Measurements from ENCODE around the gene FILIP1L.

FILIP1L gene

DNA sequence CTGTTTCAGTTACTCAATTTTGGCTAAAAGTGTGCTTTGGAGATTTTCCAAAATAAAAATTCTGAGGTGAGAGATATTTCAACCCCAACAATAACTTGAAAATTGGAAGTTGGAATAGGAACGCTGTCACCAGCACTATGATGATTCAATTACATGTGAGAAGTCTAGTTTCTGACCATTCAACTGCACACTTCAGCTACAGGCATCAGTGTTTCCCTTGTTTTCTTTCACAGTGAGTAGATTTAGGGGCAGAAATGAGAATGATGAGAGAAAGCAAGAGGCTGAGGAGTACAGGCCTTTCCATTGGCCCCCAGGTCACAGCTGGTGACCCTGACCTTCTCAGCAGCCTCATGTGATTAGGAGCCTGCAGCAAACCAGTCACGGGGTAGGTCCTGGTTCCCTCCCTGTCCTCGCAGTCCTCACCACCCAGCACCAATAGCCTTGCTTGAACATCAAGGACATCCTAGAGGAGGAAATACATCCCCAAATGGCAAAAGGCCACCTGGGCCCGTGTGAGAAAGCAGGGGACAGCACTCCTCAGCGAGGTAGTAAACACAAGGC, 10.0 kb upstream of the FILIP1L start:
- DNase-seq: no peak

DNA sequence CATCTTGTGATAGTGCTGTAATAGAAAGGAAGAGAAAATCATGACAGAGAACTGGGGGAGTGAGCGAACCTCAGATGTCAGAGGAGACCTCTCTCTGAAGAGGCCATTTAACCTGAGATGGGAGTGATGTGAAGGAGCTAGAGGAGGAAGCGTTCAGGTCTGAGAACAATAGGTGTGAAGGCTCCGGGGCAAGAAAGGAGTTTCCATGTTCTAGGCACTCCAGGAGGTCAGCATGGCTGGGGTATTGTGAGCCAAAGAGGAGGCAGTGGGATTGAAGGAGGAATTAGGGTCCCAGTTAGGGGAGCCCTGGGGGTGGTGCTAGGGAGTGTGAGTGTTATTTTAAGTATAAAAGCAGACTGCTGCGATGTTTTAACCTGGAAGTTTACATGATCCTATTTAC, 8.8 kb upstream of the FILIP1L start:
- no peak for DNase-seq

DNA sequence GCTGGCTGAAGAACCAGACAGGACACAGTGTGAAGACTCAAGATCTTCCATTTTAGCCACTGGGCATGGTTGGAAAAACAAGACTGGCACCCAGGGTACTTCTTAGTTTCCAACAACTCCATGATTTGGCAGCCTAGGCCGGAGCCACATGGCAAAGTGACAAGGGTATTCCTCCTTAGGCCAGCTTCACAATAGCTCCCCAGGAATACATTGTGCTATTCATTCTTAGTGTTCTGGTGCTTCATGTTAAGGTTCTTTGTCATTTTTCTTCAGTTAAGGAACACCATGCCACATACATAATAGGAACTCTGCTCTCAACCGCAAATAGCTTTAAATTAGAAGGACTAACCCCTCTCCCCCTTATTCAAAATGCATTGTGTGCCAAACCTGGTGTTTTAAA, 8.0 kb upstream of the FILIP1L start:
- DNase-seq: no peak

DNA sequence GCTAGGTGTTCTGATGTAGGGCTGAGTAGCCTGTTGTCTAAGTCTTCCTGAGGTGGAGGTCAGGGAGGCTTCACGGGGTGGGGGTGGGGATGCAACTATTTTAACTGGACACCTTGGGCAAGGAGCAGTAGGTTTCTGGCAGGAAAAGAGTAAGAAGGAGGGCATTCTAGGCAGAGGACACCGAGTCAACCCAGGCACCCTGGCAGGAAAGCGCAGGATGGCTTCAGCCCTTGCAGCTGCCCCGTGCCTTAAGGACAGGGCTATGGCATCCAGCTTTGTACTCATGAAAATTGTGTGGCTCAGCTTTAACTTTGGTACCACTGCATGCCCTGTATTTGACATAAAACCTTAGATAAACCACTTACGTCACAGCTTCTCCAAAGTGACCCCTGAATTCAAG, 6.4 kb upstream of the FILIP1L start:
- DNase-seq: no peak

DNA sequence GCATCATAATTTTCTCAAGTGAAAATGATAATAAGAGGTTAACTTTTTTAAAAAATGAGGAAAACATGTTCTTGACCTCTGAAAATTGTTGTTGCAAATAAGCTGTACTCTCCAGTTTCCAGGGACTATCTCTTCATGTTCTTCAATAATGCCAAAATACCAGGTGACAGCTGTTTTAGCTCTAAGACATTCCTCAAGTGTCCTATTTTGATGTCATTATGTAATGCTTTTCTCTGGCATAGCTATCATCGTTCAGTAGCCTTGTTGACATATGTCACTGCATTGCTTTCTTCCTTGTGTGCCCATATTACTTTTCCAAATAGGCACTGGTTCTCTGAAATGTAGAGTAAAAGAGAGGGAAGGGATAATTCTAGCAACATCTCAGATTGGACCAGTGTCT, 5.7 kb upstream of the FILIP1L start:
- DNase-seq: no peak

DNA sequence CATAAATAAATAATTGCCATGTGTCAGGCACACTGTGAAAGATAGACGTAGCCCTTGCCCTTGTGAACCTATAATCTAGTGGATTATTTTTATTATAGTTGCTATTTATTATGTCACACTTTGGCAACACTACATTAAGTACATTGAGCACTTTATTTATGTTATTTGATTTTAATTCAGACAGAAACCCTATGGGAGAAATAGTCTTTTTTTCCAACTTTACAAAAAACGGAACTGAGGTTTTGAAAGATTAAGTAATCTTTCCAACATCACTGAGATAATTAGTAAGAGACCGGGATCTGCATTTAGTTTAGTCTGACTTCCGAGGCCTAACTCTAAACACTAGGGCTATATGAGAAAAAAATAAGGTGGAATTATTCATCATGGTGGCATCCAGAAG, 2.8 kb upstream of the FILIP1L start:
- no peak for DNase-seq

DNA sequence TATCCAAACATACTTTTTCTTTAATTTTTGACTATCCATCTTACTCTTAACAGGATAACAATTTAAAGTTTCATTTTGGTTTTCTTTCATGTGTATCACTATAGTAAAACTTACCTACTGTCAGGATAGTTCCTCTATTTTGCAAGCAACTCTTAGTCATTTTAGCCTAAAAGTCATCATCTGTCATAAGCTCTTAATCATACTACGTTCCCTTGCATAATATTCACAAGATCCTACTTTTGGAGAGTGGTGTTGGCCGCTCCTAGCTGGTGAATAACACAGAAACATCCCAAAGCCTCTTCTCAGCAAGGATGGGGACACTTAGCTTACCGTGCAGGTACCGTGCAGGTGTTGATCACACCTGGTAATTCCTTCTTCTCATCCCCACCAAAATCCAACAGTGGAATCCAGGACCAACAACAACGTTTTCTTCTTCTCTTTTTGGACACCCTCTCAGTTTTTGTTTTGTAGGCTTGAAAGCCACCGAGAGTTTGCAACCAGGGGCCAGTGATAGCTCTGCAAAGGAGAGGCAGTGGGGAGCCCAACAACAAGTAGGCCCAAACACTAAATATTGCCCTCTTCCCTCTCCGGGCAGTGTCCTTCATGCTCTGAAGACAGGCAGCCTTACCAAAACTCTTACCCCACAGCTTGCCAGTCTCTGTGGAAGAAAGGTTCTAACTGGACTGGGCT, 433 bp downstream of the FILIP1L start:
- no peak for DNase-seq

DNA sequence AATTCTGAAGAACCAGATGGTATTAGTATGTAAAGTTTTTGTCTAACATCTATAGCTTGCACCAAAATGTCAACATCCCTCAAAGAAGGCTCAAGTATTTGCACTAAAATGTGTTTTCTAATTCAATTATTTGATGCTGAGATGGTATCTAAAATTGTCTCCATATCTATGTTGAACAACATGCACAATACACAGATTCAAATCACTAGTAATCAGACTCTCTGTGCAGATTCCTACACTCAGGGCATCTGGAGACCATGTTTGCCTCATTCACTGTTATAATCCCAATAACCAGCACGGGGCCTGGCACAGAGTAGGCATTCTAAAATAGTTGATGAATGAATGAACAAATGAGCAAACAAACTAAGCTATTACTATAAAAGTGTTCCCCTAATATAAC, 2.6 kb downstream of the FILIP1L start:
- DNase-seq: no peak

DNA sequence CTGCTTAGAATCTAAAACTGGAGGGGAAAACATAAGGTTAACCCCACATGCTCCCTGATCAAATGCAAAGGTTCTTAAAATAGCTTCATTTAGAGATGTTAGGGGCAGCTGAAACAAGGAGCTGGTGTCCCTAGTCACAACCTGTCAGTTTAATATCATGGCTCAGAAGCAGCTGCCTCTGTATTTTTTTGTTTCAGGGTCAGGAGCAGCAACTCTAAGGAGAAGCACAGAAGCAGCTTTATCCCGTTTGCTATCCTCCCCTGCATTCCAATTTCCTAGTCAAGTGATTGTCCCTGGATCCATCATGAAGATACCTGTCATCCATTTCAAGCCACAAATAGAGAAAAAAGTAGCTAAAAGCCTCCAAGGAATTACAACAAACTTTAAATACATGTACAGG, 4.1 kb downstream of the FILIP1L start:
- no peak for DNase-seq

DNA sequence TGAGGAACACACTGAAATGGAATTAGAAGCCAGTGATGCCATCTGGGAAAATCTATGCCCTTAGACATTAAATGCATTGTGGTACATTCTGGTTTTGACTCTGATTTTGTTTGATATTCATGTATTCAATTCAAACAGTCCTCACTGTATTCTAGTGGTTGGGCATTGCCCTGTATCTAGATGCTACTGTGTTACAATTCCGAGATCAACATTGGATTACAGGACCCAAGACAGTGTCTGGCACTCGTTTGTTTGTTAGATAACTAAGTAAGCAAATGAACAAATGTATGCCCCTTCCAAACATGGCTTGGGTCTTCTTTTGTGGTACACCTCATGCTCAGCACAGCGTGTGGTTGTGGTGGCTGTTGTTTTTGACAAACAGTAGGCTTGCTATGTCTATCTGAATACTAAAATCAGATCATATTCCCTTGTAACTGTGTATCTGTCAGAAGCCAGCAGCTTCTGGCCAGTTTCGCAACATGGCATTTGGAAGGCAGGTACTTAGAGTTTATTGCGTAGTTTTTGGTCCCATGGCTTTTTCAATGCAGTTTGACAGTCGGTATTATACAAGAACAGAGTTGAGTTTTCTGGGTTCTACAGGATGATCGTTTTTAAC, 5.7 kb downstream of the FILIP1L start:
- DNase-seq: no peak

DNA sequence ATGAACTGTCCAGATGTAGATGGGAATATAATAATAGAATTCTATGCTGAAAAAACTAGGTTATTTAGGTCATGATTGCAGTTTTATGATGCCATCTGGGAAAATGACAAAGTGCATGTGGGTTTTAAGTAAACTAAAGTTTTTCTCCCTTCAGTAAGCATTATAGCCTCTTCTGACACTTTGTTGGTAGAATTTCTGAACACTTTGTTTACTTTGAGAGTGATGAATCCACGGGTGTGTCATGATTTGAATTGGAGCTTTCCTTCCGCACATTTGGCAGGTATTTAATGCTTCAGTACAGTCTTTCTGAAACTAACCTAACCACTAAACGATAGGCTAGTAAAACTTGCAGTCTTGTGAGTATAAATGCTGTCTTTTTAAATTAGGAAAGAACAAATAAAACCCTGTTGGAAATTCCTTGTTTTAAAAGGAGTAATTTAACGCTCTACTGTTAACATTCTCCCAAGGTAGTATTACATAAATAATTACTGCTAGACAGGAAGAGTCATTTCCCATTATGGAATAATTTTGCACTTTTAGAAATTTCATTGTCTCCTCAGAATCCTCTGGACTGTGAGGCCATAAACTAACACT, 7.0 kb downstream of the FILIP1L start:
- DNase-seq: no peak

DNA sequence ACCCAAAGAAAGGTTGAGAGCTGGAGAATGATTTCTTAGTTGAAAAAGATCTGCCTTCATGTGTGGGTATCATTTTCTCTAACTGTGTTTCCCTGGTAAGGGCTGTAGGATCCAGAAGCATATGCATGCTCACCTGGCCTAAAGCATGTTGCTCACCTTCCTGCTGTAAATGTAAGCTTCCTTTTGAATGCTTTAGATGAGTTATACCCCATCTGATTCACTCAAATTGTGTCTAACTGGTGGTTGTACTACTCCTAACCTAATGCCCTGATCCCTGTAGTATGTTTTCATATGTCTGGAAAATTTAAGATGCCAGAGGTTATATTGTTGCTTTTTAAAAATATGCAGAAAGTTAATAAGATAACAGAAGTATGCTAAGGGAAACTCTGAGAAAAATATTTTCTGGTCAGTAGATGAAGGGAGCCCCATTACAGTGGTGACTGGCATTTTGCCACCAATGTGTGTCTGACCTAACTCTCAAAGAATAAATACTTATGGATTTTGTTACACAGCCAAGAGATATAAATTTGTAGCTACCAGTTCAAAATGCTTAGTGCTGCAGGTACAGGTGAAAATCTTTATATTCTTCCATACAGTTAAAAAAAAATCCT, 7.7 kb downstream of the FILIP1L start:
- DNase-seq: no peak

DNA sequence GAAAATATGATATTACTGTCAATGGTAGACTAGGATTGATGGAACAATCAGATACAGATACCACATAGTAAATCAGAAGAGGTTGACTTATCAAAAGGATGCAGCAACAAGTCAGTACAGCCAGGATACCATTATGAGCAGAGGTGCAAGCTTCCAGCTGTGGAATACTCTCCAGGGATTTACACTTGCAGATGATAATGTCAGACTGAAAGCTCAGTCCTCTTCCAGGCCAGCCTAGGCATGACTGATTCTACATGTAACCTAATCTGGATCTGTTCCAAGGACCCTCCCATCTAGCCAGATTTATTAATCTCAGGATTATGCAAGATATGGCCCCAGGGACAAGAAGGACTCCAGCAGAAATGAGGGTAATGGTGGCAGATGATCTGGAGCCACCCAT, 8.2 kb downstream of the FILIP1L start:
- peak; percentile 57 for DNase-seq

DNA sequence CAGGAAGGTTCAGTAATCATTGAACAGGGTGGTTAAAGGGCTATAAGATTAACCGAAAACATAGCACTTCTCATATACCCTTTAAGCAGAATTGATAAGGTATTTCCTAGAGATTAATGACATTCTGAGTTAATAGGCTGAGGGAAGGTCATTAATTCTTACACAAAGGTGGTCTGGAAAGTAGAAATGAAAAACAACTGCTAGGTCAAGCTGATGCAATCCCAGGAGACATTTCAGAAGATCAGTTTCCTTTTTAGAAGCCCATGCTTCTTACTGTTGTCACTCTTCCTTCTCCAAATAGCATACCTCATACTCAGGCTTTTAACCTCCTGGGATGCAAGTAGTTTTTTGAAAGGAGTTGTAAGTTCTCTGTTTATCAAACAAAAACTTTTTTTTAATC, 8.8 kb downstream of the FILIP1L start:
- no peak for DNase-seq

DNA sequence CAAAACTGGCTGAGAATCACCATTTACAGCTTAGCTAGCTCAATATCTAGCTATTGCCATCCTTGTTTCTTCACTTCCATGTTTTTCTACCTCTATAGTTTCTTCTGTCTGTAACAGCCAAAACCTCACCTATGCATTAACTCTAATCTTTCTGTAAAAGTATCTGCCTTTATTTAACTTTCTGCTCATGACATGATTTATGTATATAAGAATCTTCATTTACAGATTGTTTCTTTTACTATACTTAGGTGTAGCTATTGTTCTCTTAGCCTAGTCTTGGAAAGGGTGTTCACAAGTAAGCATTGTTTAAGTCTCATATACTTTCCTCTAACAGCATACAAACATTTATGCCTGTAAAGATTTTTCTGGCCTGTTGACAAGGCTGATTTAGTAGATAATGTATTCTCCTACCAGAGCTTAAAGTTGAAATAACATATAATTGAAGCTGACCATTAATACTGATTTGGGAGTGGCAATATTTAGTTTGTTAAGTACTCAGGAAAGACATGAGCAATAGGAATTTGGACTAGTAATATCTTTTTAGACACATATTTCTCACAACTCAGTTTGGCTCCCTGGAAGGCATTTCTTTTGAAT, 9.4 kb downstream of the FILIP1L start:
- no peak for DNase-seq

DNA sequence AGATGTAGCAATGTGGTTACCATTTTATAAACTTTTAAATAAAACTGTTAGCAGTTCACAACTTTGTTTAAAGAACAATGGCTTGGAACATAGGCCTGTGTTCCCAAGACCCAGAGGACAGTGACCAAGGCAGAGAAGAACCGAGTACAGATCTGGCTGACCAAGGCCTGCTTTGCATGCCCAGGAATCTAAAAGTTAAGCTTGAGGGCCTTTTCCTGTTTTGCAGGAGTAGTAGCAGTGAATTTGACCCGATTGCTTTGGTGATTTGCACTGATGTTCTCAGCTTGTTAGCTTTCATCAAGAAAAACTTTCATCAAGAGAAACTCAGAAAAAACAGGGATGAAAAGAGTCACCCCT, 9.9 kb downstream of the FILIP1L start:
- no peak for DNase-seq

DNA sequence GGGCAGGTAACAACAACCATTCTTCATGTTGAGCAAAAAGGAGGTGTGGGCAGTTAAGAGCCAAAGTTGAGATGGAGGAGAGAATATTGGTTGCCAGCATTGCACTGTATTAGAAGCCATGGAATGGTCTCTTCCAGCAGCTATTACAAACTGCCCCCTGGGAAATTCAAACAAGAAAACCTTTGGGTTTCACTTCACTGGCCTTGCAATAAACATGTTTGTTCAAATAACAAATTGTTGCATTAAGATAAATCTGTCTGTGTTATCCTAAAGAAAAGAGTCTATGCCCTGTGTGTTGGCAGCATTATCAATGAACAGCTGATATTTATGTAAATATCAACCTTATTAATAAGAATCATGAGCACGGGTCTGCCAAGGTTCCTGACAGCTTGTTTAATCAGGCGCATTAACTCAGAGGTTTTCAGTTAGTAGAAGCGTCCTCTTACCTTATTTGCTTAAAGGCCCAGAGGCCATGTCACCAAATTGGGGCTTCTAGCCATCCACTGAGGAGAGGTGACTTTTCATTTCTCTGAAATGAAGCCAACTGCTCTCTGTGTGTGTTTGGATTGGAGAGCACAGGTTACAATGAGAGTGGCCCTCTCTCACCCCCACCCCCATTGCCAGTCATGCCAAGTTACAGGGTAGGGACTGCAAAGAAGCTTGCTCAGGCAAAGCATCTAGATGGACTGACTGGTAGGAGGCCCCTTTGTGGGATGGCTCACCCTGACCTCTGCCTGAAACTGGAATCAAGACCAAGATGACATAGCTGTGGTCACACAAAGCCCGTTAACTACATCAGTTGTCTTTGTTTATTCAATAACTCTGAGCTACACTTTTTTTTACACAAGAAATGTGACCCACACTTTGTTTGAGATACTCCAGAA, 10.5 kb downstream of the FILIP1L start:
- DNase-seq: no peak

DNA sequence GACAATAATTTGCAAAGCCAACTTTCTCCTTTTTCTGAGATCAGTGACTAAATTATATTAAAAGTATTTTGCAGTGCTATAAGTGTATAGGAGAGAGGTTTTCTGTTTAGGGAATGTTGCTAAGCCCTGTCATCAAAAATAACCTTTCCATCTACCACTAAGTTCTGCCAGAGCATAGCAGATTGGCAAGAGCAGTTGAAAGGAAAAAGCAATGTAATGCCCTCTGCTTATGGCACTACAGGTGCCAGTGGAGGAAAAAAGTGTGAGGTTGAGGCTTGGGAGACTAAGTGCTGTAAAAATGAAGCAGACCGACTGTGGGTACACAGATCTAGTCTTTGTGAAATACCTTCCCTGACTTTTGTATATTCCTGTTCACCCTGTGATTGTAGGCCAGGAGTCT, 11.5 kb downstream of the FILIP1L start:
- DNase-seq: no peak

DNA sequence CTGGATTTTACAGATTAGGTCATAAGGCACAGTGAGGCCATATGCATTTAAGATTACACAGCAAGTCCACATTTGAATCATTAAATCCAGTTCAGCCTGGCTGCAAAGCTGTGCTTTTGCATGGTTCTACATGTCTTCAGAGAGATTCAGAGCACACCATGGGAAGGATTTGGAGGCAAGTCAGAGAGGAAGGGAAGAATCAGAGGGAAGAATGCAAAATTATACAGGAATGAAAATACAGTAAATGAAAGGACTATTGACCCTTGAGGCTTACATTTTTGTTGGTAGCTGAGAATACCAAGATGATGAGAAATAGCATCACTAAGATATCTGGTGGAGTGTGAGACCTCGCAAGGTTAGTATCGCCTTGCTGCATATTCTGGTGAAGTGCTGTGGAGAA, 13.9 kb downstream of the FILIP1L start:
- no peak for DNase-seq

DNA sequence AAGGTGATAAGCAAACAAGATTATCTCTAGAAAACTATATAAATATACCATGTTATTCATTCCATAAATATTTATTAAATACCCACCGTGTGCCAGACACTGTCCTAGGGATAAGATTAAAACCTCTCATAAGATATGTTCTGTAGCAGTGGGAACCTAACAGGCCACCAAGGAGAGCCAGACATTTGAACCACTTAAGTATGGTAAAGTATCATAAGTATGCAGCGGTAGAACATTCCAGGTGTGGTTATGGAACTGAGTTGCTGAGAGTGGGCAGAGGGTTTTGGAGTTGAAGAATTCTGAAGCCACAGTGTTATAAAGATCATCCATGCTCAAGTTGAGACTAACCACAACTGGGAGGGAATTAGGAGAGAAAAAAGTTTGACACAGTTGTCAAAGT, 14.7 kb downstream of the FILIP1L start:
- DNase-seq: no peak

DNA sequence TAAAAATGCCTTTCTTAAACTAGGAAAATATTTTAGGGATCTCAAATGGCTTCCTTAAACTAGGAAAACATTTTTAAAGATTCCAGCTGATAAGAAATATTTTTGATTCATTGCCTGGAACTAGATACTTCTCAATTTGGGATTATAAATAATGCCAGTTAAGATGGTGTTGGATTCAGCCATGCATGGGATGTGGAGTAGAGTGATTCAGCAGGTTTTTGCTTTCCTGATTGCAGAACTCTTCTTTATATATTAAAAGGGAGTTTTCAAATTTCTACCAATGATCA, 15.6 kb downstream of the FILIP1L start:
- DNase-seq: no peak

DNA sequence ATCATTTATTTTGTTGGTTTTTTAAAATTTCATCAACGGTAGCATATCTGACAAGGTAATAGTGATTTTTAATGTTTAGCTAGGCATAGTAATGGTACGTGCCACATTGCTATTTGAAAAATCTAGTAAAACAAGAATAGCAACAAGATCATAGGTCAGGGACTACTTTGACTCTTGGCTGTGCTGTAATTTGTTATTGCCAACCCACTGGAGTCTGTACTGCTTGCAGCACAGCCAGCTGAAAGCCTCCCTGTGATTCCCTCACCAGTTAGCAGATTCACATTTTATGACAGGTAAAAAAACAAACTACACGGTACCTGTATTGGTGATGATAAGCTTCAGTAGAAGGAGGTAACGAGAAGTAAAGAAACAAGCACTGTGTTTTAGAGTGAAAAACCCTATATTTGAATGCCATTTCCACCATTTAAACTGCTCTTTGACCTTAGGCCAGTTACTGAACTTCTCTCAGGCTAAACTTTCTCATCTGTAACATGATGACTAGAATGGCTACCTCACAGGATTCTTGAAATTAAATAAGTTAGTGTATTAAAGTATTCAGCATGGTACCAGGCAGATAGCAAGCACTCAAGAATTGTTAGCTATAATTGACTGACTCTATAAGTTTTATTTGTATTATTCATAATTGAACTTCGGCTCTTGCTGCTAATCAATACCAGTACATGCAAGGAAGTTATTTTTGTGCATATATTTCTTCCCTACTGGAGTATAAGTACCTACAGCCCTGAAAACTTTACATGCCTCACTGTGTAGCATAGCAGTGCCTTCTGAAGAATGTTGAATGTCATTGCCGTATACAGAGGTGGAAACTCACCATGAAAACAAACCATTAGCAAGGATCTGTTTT, 16.1 kb downstream of the FILIP1L start:
- DNase-seq: no peak

Measured in NCI-H345 (cell line).